ENCODE measurements around the gene POC5. TPM values are rescaled to one million over a fixed set of nuclear protein-coding genes. Genes with fewer than 3 reads are reported as not detected.
A peak's percentile ranks its signal among the peaks of the same experiment; 100 is the strongest.
"Not testable (repeated sequence)": the region's sequence is repeated elsewhere in the genome, so short reads cannot be mapped to it uniquely, and the experiment has no call there.

Gene POC5
- total RNA-seq, 2 donors from 2014 or later = 4.3 to 4.6 TPM

- peak in 1 of 2 donors; percentile 58 for ATAC-seq
- intact Hi-C loops (cut with DNase I) = no loop called here
- DNase-seq = no peak
Observed at GRCh38 chr5:75710637-75711036, 6.6 kb downstream of the POC5 start.

DNA sequence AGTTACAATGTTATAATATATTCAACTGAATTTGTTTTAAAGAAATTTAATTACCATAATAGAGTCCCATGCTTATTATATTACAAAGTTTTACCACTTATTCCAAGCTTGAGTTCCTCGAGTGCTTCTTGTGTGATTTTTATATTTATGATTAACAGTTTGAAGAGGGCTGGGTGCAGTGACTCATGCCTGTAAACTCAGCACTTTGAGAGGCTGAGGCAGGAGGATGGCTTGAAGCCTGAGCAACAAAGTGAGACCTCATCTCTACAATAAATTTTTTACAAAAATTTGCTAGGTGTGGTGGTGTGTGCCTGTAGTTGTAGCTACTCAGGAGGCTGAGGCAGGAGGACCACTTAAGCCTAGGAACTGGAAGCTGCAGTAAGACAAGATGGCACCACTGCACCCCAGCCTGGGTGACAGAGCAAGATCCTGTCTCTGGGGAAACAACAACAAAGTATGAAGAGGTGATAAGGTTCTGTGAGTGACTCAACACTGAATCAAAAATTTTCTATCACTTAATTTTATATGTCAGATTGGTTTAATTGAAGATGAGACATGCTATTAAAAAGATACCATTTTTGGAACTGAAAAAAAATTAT lies 9.2 kb downstream of the POC5 start:
- intact Hi-C loops (cut with DNase I) = no loop called here
- ATAC-seq (no peak), DNase-seq (no peak)

DNA sequence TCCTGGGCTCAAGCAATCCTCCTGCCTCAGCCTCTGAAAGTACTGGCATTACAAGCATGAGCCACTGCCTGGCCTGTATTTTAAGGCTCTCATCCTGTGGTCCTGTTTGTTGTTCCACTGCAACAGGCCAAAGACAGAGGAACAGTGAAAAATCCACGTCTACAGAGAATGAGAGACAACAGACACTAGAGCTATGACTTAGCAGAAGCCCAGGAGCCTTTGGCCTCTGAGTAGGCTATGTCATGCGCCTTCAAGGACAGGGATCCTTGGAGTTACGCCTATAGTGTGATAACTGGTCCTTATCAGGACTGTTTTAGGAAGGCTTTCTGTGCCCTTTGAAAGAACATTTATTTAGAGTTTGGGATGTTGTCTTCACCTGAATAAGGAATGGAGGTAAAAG lies 10.5 kb downstream of the POC5 start:
- no peak for DNase-seq
- no peak for ATAC-seq
- intact Hi-C loops (cut with DNase I) = no loop called here

DNA sequence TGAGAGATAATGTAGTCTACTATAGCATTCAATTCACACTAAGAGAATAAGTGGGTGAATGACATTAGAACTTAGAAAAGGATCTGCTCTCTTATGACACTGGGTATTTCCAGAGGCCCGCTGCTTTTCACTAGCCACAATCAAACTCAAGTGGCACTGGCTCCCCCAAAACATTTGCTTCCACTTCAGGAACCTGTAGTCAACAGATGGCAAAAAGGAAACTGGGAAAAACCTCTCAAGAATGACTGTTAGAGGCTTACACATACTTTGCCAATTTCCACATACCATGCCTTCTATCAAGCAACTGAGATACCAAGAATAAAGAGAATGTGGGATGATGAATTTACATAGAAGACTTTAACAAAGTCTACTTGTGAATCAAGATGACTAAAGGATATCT lies 11.2 kb downstream of the POC5 start:
- intact Hi-C loops (cut with DNase I) = no loop called here
- ATAC-seq = no peak
- no peak for DNase-seq

DNA sequence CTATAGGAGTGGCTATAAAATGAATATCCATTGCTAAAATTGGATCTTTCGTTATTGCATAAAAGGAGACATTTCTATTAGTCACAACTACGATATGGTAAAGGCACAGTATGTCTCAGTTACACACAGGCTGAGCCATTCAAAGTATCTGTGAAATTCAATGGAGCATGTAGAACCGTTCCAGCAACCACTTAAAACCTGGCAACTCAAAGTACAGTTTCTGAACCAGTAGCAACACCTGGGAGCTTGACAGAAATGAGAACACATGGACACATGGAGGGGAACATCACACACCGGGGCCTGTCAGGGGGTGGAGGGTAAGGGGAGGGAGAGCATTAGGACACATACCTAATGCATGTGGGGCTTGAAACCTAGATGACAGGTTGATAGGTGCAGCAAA lies 15.4 kb downstream of the POC5 start:
- DNase-seq (no peak), ATAC-seq (no peak)

GRCh38 chr5:75695472-75696351 lies 21.5 kb downstream of the POC5 start:
- intact Hi-C loops (cut with DNase I); DNase-seq; ATAC-seq: not testable (repeated sequence)

More for the DNA sequence above, 15.4 kb downstream of the POC5 start:
- intact Hi-C loops (cut with DNase I) = no loop called here

DNA sequence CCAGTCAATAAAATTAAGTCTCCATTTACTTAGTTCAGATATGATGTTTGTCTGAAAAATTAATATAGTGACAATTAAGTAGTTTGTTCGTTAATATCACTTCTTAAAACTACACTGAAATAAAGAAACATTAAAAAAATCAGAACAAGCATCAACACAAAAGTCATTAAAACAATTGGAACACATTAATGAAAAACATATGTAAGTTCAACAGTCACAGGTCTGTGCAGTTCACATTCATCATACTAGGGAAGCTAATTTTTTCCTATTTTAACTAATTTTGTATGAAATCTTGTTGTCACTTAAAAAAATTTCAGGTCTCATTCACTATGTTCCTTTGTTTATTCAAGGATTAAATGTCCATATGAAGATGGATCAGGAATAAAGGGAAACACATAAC lies 22.5 kb downstream of the POC5 start:
- DNase-seq (no peak), ATAC-seq (no peak)
- intact Hi-C loops (cut with DNase I) = no loop called here

- intact Hi-C loops (cut with DNase I) = no loop called here
- ATAC-seq (no peak), DNase-seq (no peak)
Observed at GRCh38 chr5:75690669-75691068, 26.6 kb downstream of the POC5 start.

GRCh38 chr5:75686480-75686879 lies 30.8 kb downstream of the POC5 start:
- ATAC-seq = no peak
- no peak for DNase-seq
- intact Hi-C loops (cut with DNase I) = no loop called here

GRCh38 chr5:75685141-75685540 lies 32.1 kb downstream of the POC5 start:
- no peak for ATAC-seq
- intact Hi-C loops (cut with DNase I) = no loop called here
- DNase-seq = no peak

GRCh38 chr5:75681125-75681830 lies 36.0 kb downstream of the POC5 start:
- peak; percentile 24 to 44 for ATAC-seq
- no peak for DNase-seq
- intact Hi-C loops (cut with DNase I) = loop anchor here in 1 of 2 donors (2.0 kb wide), 1 partner anchor 444 kb away; the partner anchor contains the start of gene ANKRD31

DNA sequence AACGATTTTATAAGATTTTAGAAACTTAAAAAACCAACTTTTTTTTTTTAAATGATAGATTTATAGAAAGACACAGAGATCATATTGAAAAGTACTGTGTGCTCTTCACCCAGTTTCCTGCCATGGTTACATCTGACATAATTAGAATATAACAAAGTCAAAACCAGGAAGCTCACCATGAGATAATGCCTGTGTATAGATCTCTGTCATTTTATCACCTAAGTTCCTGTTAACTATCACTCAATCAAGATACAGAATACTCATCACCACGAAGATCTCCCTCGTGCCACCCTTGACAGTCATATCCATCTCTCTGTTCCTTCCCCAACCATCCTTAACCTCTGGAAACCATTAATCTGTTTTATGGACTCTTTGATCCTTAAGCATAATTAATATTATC lies 39.1 kb downstream of the POC5 start:
- DNase-seq (no peak), ATAC-seq (no peak)
- intact Hi-C loops (cut with DNase I) = loop anchor here in 1 of 2 donors (5.0 kb wide), 1 partner anchor 441 kb away; the partner anchor contains the start of gene ANKRD31

- intact Hi-C loops (cut with DNase I) = loop anchor here in 1 of 2 donors (5.0 kb wide), 1 partner anchor 440 kb away; the partner anchor contains the start of gene ANKRD31
- ATAC-seq = no peak
- DNase-seq = no peak
Observed at GRCh38 chr5:75677607-75678006, 39.6 kb downstream of the POC5 start.

- no peak for ATAC-seq
- intact Hi-C loops (cut with DNase I) = loop anchor here in 1 of 2 donors (5.0 kb wide), 1 partner anchor 438 kb away; the partner anchor contains the start of gene ANKRD31
- DNase-seq = no peak
Observed at GRCh38 chr5:75675783-75676182, 41.5 kb downstream of the POC5 start.

- no peak for ATAC-seq
- intact Hi-C loops (cut with DNase I) = no loop called here
- no peak for DNase-seq
Observed at GRCh38 chr5:75672616-75673015, 44.6 kb downstream of the POC5 start.

DNA sequence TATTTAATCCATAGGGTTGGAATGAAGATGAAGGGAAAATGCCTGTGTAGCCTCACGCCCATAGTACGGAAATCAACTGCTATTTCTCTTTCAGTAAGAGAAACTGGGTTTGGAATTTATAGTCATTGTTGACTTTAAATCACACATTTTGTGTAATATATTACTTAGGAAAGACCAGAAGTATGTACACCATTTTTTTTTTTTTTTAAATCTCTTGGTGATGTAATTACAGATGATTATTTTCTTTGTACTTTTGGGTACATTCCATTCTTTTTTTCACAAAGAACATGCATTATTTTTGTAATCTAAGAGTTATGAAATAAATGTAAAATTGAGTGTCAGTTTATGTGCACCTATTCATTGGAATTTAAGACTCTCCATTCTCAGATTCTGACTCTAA lies 45.7 kb downstream of the POC5 start:
- ATAC-seq (no peak), DNase-seq (no peak)
- intact Hi-C loops (cut with DNase I) = no loop called here

GRCh38 chr5:75670577-75670976 lies 46.7 kb downstream of the POC5 start:
- ATAC-seq = no peak
- intact Hi-C loops (cut with DNase I) = no loop called here
- no peak for DNase-seq

- intact Hi-C loops (cut with DNase I) = no loop called here
- peak; percentile 74 to 87 for ATAC-seq
- peak; percentile 66 for DNase-seq
Observed at GRCh38 chr5:75668977-75669689, 48.1 kb downstream of the POC5 start.

GRCh38 chr5:75668445-75668844 lies 48.8 kb downstream of the POC5 start:
- intact Hi-C loops (cut with DNase I) = no loop called here
- ATAC-seq = peak in 1 of 2 donors; percentile 23
- DNase-seq = no peak
